ENCODE data around the gene RABL6. TPM values are rescaled to one million over a fixed set of nuclear protein-coding genes. Genes with fewer than 3 reads are reported as not detected.

RABL6 gene
- total RNA-seq, 2 experiments from 2014 or later: 101 to 106 TPM

- POLR2A ChIA-PET: interaction anchor here (0.7 to 2.6 kb wide), 4 partner anchors 14 to 112 kb away, joined by 3 to 19 read pairs (median 8); partner anchors contain the start of genes EDF1 and PAXX
- CTCF ChIA-PET: interaction anchor here (0.6 to 3.0 kb wide), 5 partner anchors 12 to 166 kb away, joined by 3 to 18 read pairs (median 4); partner anchors contain the start of gene NPDC1
These were observed 72.9 kb downstream of the RABL6 start for GRCh38 chr9:136880651-136881050.

GRCh38 chr9:136881691-136882108 is 74.0 kb downstream of the RABL6 start:
- ChIA-PET POLR2A (interaction anchor here (0.5 to 2.6 kb wide), 8 partner anchors 12 to 342 kb away, joined by 3 to 19 read pairs (median 5); partner anchors contain the start of genes EDF1, FUT7 and PAXX), CTCF (interaction anchor here (0.9 to 3.0 kb wide), 10 partner anchors 9 to 165 kb away, joined by 3 to 18 read pairs (median 4); partner anchors contain the start of genes AJM1, C8G, FBXW5 and NPDC1)

- CTCF ChIA-PET: interaction anchor here (0.6 to 3.0 kb wide), 10 partner anchors 10 to 203 kb away, joined by 3 to 18 read pairs (median 4); partner anchors contain the start of genes AJM1, C8G, FBXW5 and NPDC1
- POLR2A ChIA-PET: interaction anchor here (0.6 to 2.6 kb wide), 7 partner anchors 12 to 652 kb away, joined by 3 to 19 read pairs (median 4); partner anchors contain the start of genes EDF1, FUT7 and PAXX
These were observed 74.6 kb downstream of the RABL6 start for GRCh38 chr9:136882109-136882946.

- ChIA-PET CTCF (interaction anchor here (1.4 to 3.0 kb wide), 4 partner anchors 21 to 146 kb away, joined by 3 to 18 read pairs (median 6); no protein-coding TSS in a partner anchor), POLR2A (interaction anchor here (1.7 to 2.6 kb wide), 2 partner anchors 19 kb away, joined by 7 to 19 read pairs; no protein-coding TSS in a partner anchor)
These were observed 75.2 kb downstream of the RABL6 start for GRCh38 chr9:136882947-136883283.

- ChIA-PET CTCF (interaction anchor here (1.2 to 1.4 kb wide), 2 partner anchors 18 to 42 kb away, joined by 3 to 4 read pairs; partner anchors contain the start of gene AJM1), POLR2A (interaction anchor here (0.7 kb wide), 2 partner anchors 226 to 320 kb away, joined by 3 to 5 read pairs; no protein-coding TSS in a partner anchor)
These were observed 75.9 kb downstream of the RABL6 start for GRCh38 chr9:136883670-136884069.

- ChIA-PET CTCF (interaction anchor here (0.9 to 1.5 kb wide), 7 partner anchors 16 to 143 kb away, joined by 3 to 5 read pairs (median 3); partner anchors contain the start of gene AJM1), POLR2A (interaction anchor here (0.6 to 4.2 kb wide), 5 partner anchors 13 to 141 kb away, joined by 3 to 30 read pairs (median 3); partner anchors contain the start of gene EDF1)
These were observed 78.3 kb downstream of the RABL6 start, which contains the start of gene TRAF2 for GRCh38 chr9:136885950-136886578. Gene TRAF2, plus strand, starts transcription at chr9:136886516. Its CDS starts 12,225 bp downstream, at chr9:136898741.

- CTCF ChIA-PET: interaction anchor here (0.7 to 1.5 kb wide), 7 partner anchors 16 to 148 kb away, joined by 3 to 5 read pairs (median 4); partner anchors contain the start of gene AJM1
These were observed 79.2 kb downstream of the RABL6 start for GRCh38 chr9:136886610-136887597.

GRCh38 chr9:136888454-136888853 is 80.7 kb downstream of the RABL6 start:
- ChIA-PET CTCF (interaction anchor here (0.9 kb wide), 1 partner anchor 45 kb away, joined by 3 read pairs; no protein-coding TSS in a partner anchor), POLR2A (interaction anchor here (4.2 kb wide), 1 partner anchor 13 kb away, joined by 30 read pairs; no protein-coding TSS in a partner anchor)

More at GRCh38 chr9:136886610-136887597, 79.2 kb downstream of the RABL6 start:
- POLR2A ChIA-PET: interaction anchor here (1.0 to 4.2 kb wide), 3 partner anchors 12 to 56 kb away, joined by 3 to 30 read pairs (median 3); no protein-coding TSS in a partner anchor

- ChIA-PET CTCF (no interaction called here), POLR2A (no interaction called here)
These were observed 82.1 kb downstream of the RABL6 start for GRCh38 chr9:136889858-136890257.

GRCh38 chr9:136890661-136891060 is 82.9 kb downstream of the RABL6 start:
- POLR2A ChIA-PET: no interaction called here

More at GRCh38 chr9:136890661-136891060, 82.9 kb downstream of the RABL6 start:
- CTCF ChIA-PET: no interaction called here

Other genes with a start within 250 kb of the RABL6 start
- under 1 TPM; 0.69 to 0.70 TPM for gene EGFL7, start 145.0 kb upstream of the RABL6 start, total RNA-seq
- gene AGPAT2, start 120.5 kb upstream of the RABL6 start, total RNA-seq: 10 to 100 TPM; 16.2 to 18.5 TPM
- not detected for gene DIPK1B, start 95.4 kb upstream of the RABL6 start, total RNA-seq
- 1 to 10 TPM; 1.1 to 1.6 TPM for gene LCN10, start 65.0 kb upstream of the RABL6 start, total RNA-seq
- not detected for gene LCN6, start 59.4 kb upstream of the RABL6 start, total RNA-seq
- not detected for gene LCN8, start 49.7 kb upstream of the RABL6 start, total RNA-seq
- not detected for gene LCN15, start 43.4 kb upstream of the RABL6 start, total RNA-seq
- 10 to 100 TPM; 48.4 to 53.3 TPM for gene TMEM141, start 16.6 kb upstream of the RABL6 start, total RNA-seq
- gene CCDC183, start 11.6 kb upstream of the RABL6 start, total RNA-seq: under 1 TPM in 1 of 2 experiments, not detected in 1; 0.46 TPM
- 1 to 10 TPM; 3.8 to 3.9 TPM for gene AJM1, start 34.5 kb downstream of the RABL6 start, total RNA-seq
- 100 to 1,000 TPM; 104 to 105 TPM for gene PHPT1, start 41.5 kb downstream of the RABL6 start, total RNA-seq
- 10 to 100 TPM; 14.1 to 15.3 TPM for gene MAMDC4, start 44.4 kb downstream of the RABL6 start, total RNA-seq
- gene EDF1, start 58.4 kb downstream of the RABL6 start, total RNA-seq: 100 to 1,000 TPM; 320 to 322 TPM
- gene TRAF2, start 78.6 kb downstream of the RABL6 start, total RNA-seq: 10 to 100 TPM; 48.1 to 55.0 TPM
- 10 to 100 TPM; 81.2 to 82.1 TPM for gene FBXW5, start 136.8 kb downstream of the RABL6 start, total RNA-seq
- under 1 TPM in 1 of 2 experiments, not detected in 1; 0.69 TPM for gene C8G, start 137.3 kb downstream of the RABL6 start, total RNA-seq
- gene LCN12, start 144.3 kb downstream of the RABL6 start, total RNA-seq: under 1 TPM; 0.73 to 0.89 TPM
- gene PTGDS, start 169.6 kb downstream of the RABL6 start, total RNA-seq: not detected
- under 1 TPM in 1 of 2 experiments, not detected in 1; 0.10 TPM for gene LCNL1, start 175.0 kb downstream of the RABL6 start, total RNA-seq
- gene PAXX, start 184.5 kb downstream of the RABL6 start, total RNA-seq: 10 to 100 TPM; 66.9 to 74.6 TPM
- not detected for gene CLIC3, start 188.6 kb downstream of the RABL6 start, total RNA-seq
- 10 to 100 TPM in 1 of 2 experiments, 1 to 10 TPM in 1; 9.8 to 10.3 TPM for gene ABCA2, start 220.3 kb downstream of the RABL6 start, total RNA-seq
- under 1 TPM in 1 of 2 experiments, not detected in 1; 0.06 TPM for gene FUT7, start 224.1 kb downstream of the RABL6 start, total RNA-seq
- gene NPDC1, start 238.2 kb downstream of the RABL6 start, total RNA-seq: 10 to 100 TPM; 28.2 to 31.4 TPM
- not detected for gene ENTPD2, start 246.1 kb downstream of the RABL6 start, total RNA-seq